GM10248 (cell line): Measurements from ENCODE around the gene ATP2C2.

Experiments used
- CTCF ChIA-PET: fragments of 300-600 bp; sonication (Branson Sonifier 250); formaldehyde crosslinking; extraction: SDS; loops from one replicate; lab custom pipeline; 2021; ENCODE audit warnings: antibody characterized with exemption; lab: Yijun Ruan, JAX
- POLR2A ChIA-PET: fragments of 350-650 bp; sonication (Branson Sonifier 250); formaldehyde crosslinking; extraction: SDS; loops from one replicate; lab custom pipeline; 2020; ENCODE audit warnings: antibody characterized with exemption; lab: Yijun Ruan, JAX
- DNase-seq: peaks from one replicate; pipeline ENCODE4 v3.0.0; 2012; ENCODE audit errors: extremely low spot score
- CTCF ChIP-seq: IDR thresholded peaks from 2 replicates; pipeline ENCODE4 v1.5.1; 2012; ENCODE audit warnings: mild to moderate bottlenecking, low read depth; ENCODE audit errors: extremely low read depth, missing control alignments, control extremely low read depth

ATP2C2 gene

GRCh38 chr16:84509032-84509950 is 141.0 kb downstream of the ATP2C2 start:
- POLR2A ChIA-PET: no interaction called here
- no peak for TF ChIP-seq CTCF
- CTCF ChIA-PET: interaction anchor here (1.0 to 13.3 kb wide), 7 partner anchors 31 to 553 kb away, joined by 3 to 172 read pairs (median 5); partner anchors contain the start of gene COTL1
- DNase-seq: no peak

- DNase-seq: peak; percentile 67
- CTCF ChIA-PET: interaction anchor here (0.7 to 13.3 kb wide), 40 partner anchors 8 to 555 kb away, joined by 3 to 172 read pairs (median 5); partner anchors contain the start of genes COTL1 and KLHL36
- POLR2A ChIA-PET: no interaction called here
- peak; percentile 79 for TF ChIP-seq CTCF
Measured at GRCh38 chr16:84511180-84511800, 143.0 kb downstream of the ATP2C2 start.

- DNase-seq: no peak
- no peak for TF ChIP-seq CTCF
- ChIA-PET POLR2A (no interaction called here), CTCF (interaction anchor here (0.9 to 13.3 kb wide), 14 partner anchors 9 to 227 kb away, joined by 3 to 172 read pairs (median 5); partner anchors contain the start of gene COTL1)
Measured at GRCh38 chr16:84511831-84512230, 143.5 kb downstream of the ATP2C2 start.

- POLR2A ChIA-PET: no interaction called here
- TF ChIP-seq CTCF: no peak
- no peak for DNase-seq
- CTCF ChIA-PET: interaction anchor here (1.0 to 13.3 kb wide), 6 partner anchors 8 to 458 kb away, joined by 3 to 172 read pairs (median 6); partner anchors contain the start of genes COTL1 and MEAK7
Measured at GRCh38 chr16:84513123-84513522, 144.8 kb downstream of the ATP2C2 start.

- ChIA-PET CTCF (interaction anchor here (1.0 to 13.3 kb wide), 7 partner anchors 8 to 457 kb away, joined by 3 to 172 read pairs (median 4); partner anchors contain the start of genes COTL1 and MEAK7), POLR2A (interaction anchor here (1.5 kb wide), 1 partner anchor 87 kb away, joined by 4 read pairs; no protein-coding TSS in a partner anchor)
- TF ChIP-seq CTCF: no peak
- DNase-seq: no peak
Measured at GRCh38 chr16:84513666-84514065, 145.3 kb downstream of the ATP2C2 start.
